Neural cell (in vitro differentiated cells): Measurements from ENCODE around the gene ERBB4. TPM values are rescaled to one million over a fixed set of nuclear protein-coding genes. Genes with fewer than 3 reads are reported as not detected.
A peak's percentile ranks its signal among the peaks of the same experiment; 100 is the strongest.
"Not testable (repeated sequence)": the region's sequence is repeated elsewhere in the genome, so short reads cannot be mapped to it uniquely, and the experiment has no call there.

Source experiments
- H2AFZ ChIP-seq: fragments of 200-600, 300-800 bp; sonication (generic), shearing (Covaris generic); 2 replicates; pipeline ENCODE4 v1.6.0; 2014; ENCODE audit warnings: low read depth, mild to moderate bottlenecking, antibody characterized with exemption, low read length, moderate library complexity
- H3F3A ChIP-seq: fragments of 200-600 bp; shearing (Covaris generic); 2 replicates; pipeline ENCODE4 v1.6.1; 2016; ENCODE audit warnings: mild to moderate bottlenecking, moderate library complexity, mixed read lengths, antibody characterized with exemption, low read length; ENCODE audit not compliant: insufficient read depth, poor library complexity, severe bottlenecking
- H3K27ac ChIP-seq: fragments of 200-600, 300-800 bp; sonication (generic), shearing (Covaris generic); 2 replicates; pipeline ENCODE4 v1.5.1; 2014; ENCODE audit warnings: mild to moderate bottlenecking, low read length, moderate library complexity
- H3K27me3 ChIP-seq: fragments of 300-800, 200-600 bp; sonication (generic), shearing (Covaris generic); 2 replicates; pipeline ENCODE4 v1.6.0; 2014; ENCODE audit warnings: mild to moderate bottlenecking, low read depth, low read length, moderate library complexity; ENCODE audit not compliant: insufficient read depth
- H3K36me3 ChIP-seq: fragments of 300-800, 200-600 bp; sonication (generic), shearing (Covaris generic); 2 replicates; pipeline ENCODE4 v1.5.1; 2014; ENCODE audit warnings: mild to moderate bottlenecking, antibody characterized with exemption, low read length, moderate library complexity; ENCODE audit not compliant: insufficient read depth
- H3K4me2 ChIP-seq: fragments of 300-800, 200-600 bp; sonication (generic), shearing (Covaris generic); 2 replicates; pipeline ENCODE4 v1.6.0; 2014; ENCODE audit warnings: mild to moderate bottlenecking, low read length
- H3K4me3 ChIP-seq: fragments of 300-800, 200-600 bp; sonication (generic), shearing (Covaris generic); 2 replicates; pipeline ENCODE4 v1.5.1; 2014; ENCODE audit warnings: mild to moderate bottlenecking, low read length, moderate library complexity
- H3K79me2 ChIP-seq: fragments of 200-600 bp; shearing (Covaris generic); replicated peaks from 2 replicates; pipeline ENCODE4 v1.6.0; 2014; ENCODE audit warnings: mild to moderate bottlenecking, low read length, moderate library complexity; ENCODE audit not compliant: insufficient read depth
- H3K9ac ChIP-seq: fragments of 300-800, 200-600 bp; sonication (generic), shearing (Covaris generic); 2 replicates; pipeline ENCODE4 v1.6.1; 2016; ENCODE audit warnings: mild to moderate bottlenecking, low read length, mixed read lengths
- H3K9me2 ChIP-seq: fragments of 200-600 bp; shearing (Covaris generic); 2 replicates; pipeline ENCODE4 v1.6.1; 2016; ENCODE audit warnings: mild to moderate bottlenecking, low read length, mixed read lengths; ENCODE audit not compliant: insufficient read depth
- H3K9me3 ChIP-seq: fragments of 200-600, 300-800 bp; sonication (generic), shearing (Covaris generic); 2 replicates; pipeline ENCODE4 v1.6.1; 2016; ENCODE audit warnings: mild to moderate bottlenecking, mixed run types, low read length, moderate library complexity, mixed read lengths
- H4K20me1 ChIP-seq: fragments of 200-600 bp; shearing (Covaris generic); 2 replicates; pipeline ENCODE4 v1.6.1; 2016; ENCODE audit warnings: mild to moderate bottlenecking, mixed run types; ENCODE audit not compliant: insufficient read depth
- CTCF ChIP-seq: fragments of 450-650 bp; IDR thresholded peaks from 2 replicates; pipeline ENCODE4 v1.5.1; 2014; ENCODE audit warnings: antibody characterized with exemption, mild to moderate bottlenecking, moderate library complexity; ENCODE audit not compliant: poor library complexity, severe bottlenecking
- EP300 ChIP-seq: fragments of 450-650 bp; conservative IDR thresholded peaks from 2 replicates; pipeline ENCODE4 v1.6.1; 2014; ENCODE audit warnings: antibody characterized with exemption, mild to moderate bottlenecking, moderate library complexity; ENCODE audit not compliant: poor library complexity, severe bottlenecking
- EZH2 ChIP-seq: fragments of 200-600, 300-800 bp; shearing (Covaris generic), sonication (generic); IDR thresholded peaks from 2 replicates; pipeline ENCODE4 v1.6.1; 2014; ENCODE audit warnings: antibody characterized with exemption, low read length, borderline replicate concordance, mild to moderate bottlenecking; ENCODE audit not compliant: insufficient read depth, poor library complexity, severe bottlenecking
- MXI1 ChIP-seq: fragments of 450-650 bp; conservative IDR thresholded peaks from 2 replicates; pipeline ENCODE4 v1.6.1; 2014; ENCODE audit warnings: antibody characterized with exemption, mild to moderate bottlenecking; ENCODE audit not compliant: poor library complexity, severe bottlenecking
- POLR2AphosphoS5 ChIP-seq: IDR thresholded peaks from 2 replicates; pipeline ENCODE4 v1.6.1; 2012
- REST ChIP-seq: IDR thresholded peaks from 2 replicates; pipeline ENCODE4 v1.6.1; 2012; ENCODE audit warnings: borderline replicate concordance
- SMC3 ChIP-seq: fragments of 450-650 bp; conservative IDR thresholded peaks from 2 replicates; pipeline ENCODE4 v1.6.1; 2014; ENCODE audit warnings: antibody characterized with exemption, mild to moderate bottlenecking, moderate library complexity; ENCODE audit not compliant: poor library complexity
- TAF1 ChIP-seq: IDR thresholded peaks from 2 replicates; pipeline ENCODE4 v1.6.1; 2012; ENCODE audit warnings: low read depth
- polyA plus RNA-seq: library from polyadenylated mRNA; depleted of rRNA; stranded (reverse); fragments of >200 nt; gene quantifications from 2 replicates; pipeline ENCODE4 v1.2.3, GENCODE V29; 2014

ERBB4 gene
- polyA plus RNA-seq, 1 donor from 2014 or later: 0.69 TPM

- no peak overlapping the region for H2AFZ ChIP-seq
- no peaks in the 10 kb centered on the region for H3K36me3 ChIP-seq
- H3F3A ChIP-seq: no peaks in the 10 kb centered on the region
- H3K79me2 ChIP-seq: no peaks in the 10 kb centered on the region
- peaks cover 2% of the 10 kb centered on the region for H3K27me3 ChIP-seq
- H3K9me2 ChIP-seq: no peaks in the 10 kb centered on the region
- H3K4me3 ChIP-seq: no peak overlapping the region
- no peaks in the 10 kb centered on the region for H3K9me3 ChIP-seq
- H3K9ac ChIP-seq: no peak overlapping the region
- no peak overlapping the region for H3K27ac ChIP-seq
- H3K4me2 ChIP-seq: no peak overlapping the region
- no peak for TF ChIP-seq SMC3
- TF ChIP-seq EP300: no peak
- no peak for TF ChIP-seq POLR2AphosphoS5
- TF ChIP-seq TAF1: no peak
- TF ChIP-seq CTCF: no peak
- no peak for TF ChIP-seq REST
- no peak for TF ChIP-seq EZH2
- TF ChIP-seq MXI1: no peak
- H4K20me1 ChIP-seq: no peaks in the 10 kb centered on the region
Measured at GRCh38 chr2:212245880-212246279, 292.7 kb downstream of the ERBB4 start.

- Histone ChIP-seq H3K36me3 (no peaks in the 10 kb centered on the region), H3K9me3 (no peaks in the 10 kb centered on the region), H3K9me2 (no peaks in the 10 kb centered on the region), H3K79me2 (no peaks in the 10 kb centered on the region), H3K9ac (no peak overlapping the region), H2AFZ (no peak overlapping the region), H3K4me2 (no peak overlapping the region), H3K4me3 (no peak overlapping the region), H3F3A (no peaks in the 10 kb centered on the region), H3K27me3 (peaks cover 2% of the 10 kb centered on the region), H3K27ac (no peak overlapping the region), H4K20me1 (no peaks in the 10 kb centered on the region)
- TF ChIP-seq EZH2 (no peak), EP300 (peak; percentile 32), POLR2AphosphoS5 (peak; percentile 46)
Measured at GRCh38 chr2:212242724-212243123, 295.9 kb downstream of the ERBB4 start.

- H3K27me3 ChIP-seq, H3K79me2 ChIP-seq, H3K4me3 ChIP-seq, H3K9me2 ChIP-seq, H3K9me3 ChIP-seq, H3K27ac ChIP-seq, H2AFZ ChIP-seq, H3K36me3 ChIP-seq, H3K4me2 ChIP-seq, H3F3A ChIP-seq, H4K20me1 ChIP-seq, H3K9ac ChIP-seq: not testable (repeated sequence)
Measured at GRCh38 chr2:212238152-212238551, 300.4 kb downstream of the ERBB4 start.
